A549 (cell line): Measurements from ENCODE around the gene THADA. TPM values are rescaled to one million over a fixed set of nuclear protein-coding genes. Genes with fewer than 3 reads are reported as not detected.

Experiments
- polyA plus RNA-seq, 4 experiments: library from polyadenylated mRNA; depleted of rRNA in 3 of 4; stranded (reverse); fragments of >200 nt; fragmentation: RNase III in 1 of 4; extraction: RNeasy Plus Mini Kit Qiagen cat#74134 plus additional on column Dnase treatment in 1 of 4; gene quantifications; 2 replicates in 3 of 4; 3 replicates in 1 of 4; pipeline ENCODE4 v1.2.3, GENCODE V29; 2011 to 2017
- small RNA-seq, 6 experiments: library from RNA; depleted of rRNA; stranded (forward); fragments of <200 nt; gene quantifications; one replicate each; pipeline ENCODE3, GENCODE V24; 2012

Gene THADA
- polyA plus RNA-seq, 2 of the 4 experiments (the other 2 are of a cell fraction) = 21.8 to 37.9 TPM

Small RNA genes within 50 kb of the gene (small RNA-seq; reads per million reads assigned to genes)
- gene RF00019 = 0 reads per million in 6 experiments
- gene RN7SL531P = 0 reads per million in 6 experiments
- 0 to 10.4 (median 0.29) reads per million in 6 experiments for gene RNU6-958P

Other genes starting within 250 kb of the THADA start
- gene PLEKHH2, start 41.2 kb upstream of the THADA start, polyA plus RNA-seq (2011; rRNA removed) = 14.9 and 15.3 TPM in 2 replicates
- 0.68 to 0.92 TPM (median 0.90 TPM) in 3 replicates for gene PLEKHH2, start 41.2 kb upstream of the THADA start, polyA plus RNA-seq (2017; fragmentation: RNase III; extraction: RNeasy Plus Mini Kit Qiagen cat#74134 plus additional on column Dnase treatment)
- gene C1GALT1C1L, start 80.4 kb upstream of the THADA start, polyA plus RNA-seq (2011; rRNA removed) = 5.4 and 5.9 TPM in 2 replicates
- gene C1GALT1C1L, start 80.4 kb upstream of the THADA start, polyA plus RNA-seq (2017; fragmentation: RNase III; extraction: RNeasy Plus Mini Kit Qiagen cat#74134 plus additional on column Dnase treatment) = 1.4 to 2.1 TPM (median 2.1 TPM) in 3 replicates
- 33.5 and 44.3 TPM in 2 replicates for gene DYNC2LI1, start 178.0 kb upstream of the THADA start, polyA plus RNA-seq (2011; rRNA removed)
- gene DYNC2LI1, start 178.0 kb upstream of the THADA start, polyA plus RNA-seq (2017; fragmentation: RNase III; extraction: RNeasy Plus Mini Kit Qiagen cat#74134 plus additional on column Dnase treatment) = 22.2 to 28.2 TPM (median 23.7 TPM) in 3 replicates
- not detected in 2 replicates for gene ABCG5, start 242.8 kb upstream of the THADA start, polyA plus RNA-seq (2011; rRNA removed)
- gene ABCG5, start 242.8 kb upstream of the THADA start, polyA plus RNA-seq (2017; fragmentation: RNase III; extraction: RNeasy Plus Mini Kit Qiagen cat#74134 plus additional on column Dnase treatment) = not detected in 3 replicates
- not detected in 2 replicates for gene ABCG8, start 242.9 kb upstream of the THADA start, polyA plus RNA-seq (2011; rRNA removed)
- not detected in 3 replicates for gene ABCG8, start 242.9 kb upstream of the THADA start, polyA plus RNA-seq (2017; fragmentation: RNase III; extraction: RNeasy Plus Mini Kit Qiagen cat#74134 plus additional on column Dnase treatment)